Liver (tissue), 9 donors: ENCODE measurements around the gene TEX261. TPM values are rescaled to one million over a fixed set of nuclear protein-coding genes. Genes with fewer than 3 reads are reported as not detected.

Experiments
- DNase-seq: peaks from one replicate; pipeline ENCODE4 v3.0.0-alpha.2; 2017; ENCODE audit warnings: low spot score
- H3K27ac ChIP-seq, 2 donors: one replicate each; pipeline ENCODE4 v1.7.0; 2013; ENCODE audit warnings: inconsistent platforms in 2 of 2, low read length in 2 of 2, control low read depth in 1 of 2, low read depth in 1 of 2, mild to moderate bottlenecking in 1 of 2
- H3K27me3 ChIP-seq, 4 donors: one replicate each; pipeline versions ENCODE4 v1.6.1 to v1.7.0; 2013; ENCODE audit warnings: low read length in 3 of 4, inconsistent platforms in 1 of 4, mild to moderate bottlenecking in 1 of 4, moderate library complexity in 1 of 4; ENCODE audit not compliant: control insufficient read depth in 4 of 4, insufficient read depth in 4 of 4
- H3K36me3 ChIP-seq, 4 donors: one replicate each; pipeline versions ENCODE4 v1.6.1 to v1.7.0; 2013; ENCODE audit warnings: low read length in 3 of 4, mild to moderate bottlenecking in 3 of 4, low read depth in 1 of 4, moderate library complexity in 1 of 4; ENCODE audit not compliant: control insufficient read depth in 4 of 4, insufficient read depth in 3 of 4
- H3K4me1 ChIP-seq, 4 donors: one replicate each; pipeline versions ENCODE4 v1.6.1 to v1.7.0; 2013; ENCODE audit warnings: low read length in 3 of 4, mild to moderate bottlenecking in 3 of 4, moderate library complexity in 1 of 4; ENCODE audit not compliant: control insufficient read depth in 4 of 4, insufficient read depth in 4 of 4
- H3K4me3 ChIP-seq, 3 donors: one replicate each; pipeline versions ENCODE4 v1.6.1 to v1.7.0; 2013; ENCODE audit warnings: low read length in 3 of 3, control low read depth in 1 of 3, low read depth in 1 of 3, mild to moderate bottlenecking in 1 of 3
- H3K9ac ChIP-seq, 2 donors: one replicate each; pipeline ENCODE4 v1.7.0; 2013; ENCODE audit warnings: low read length in 2 of 2, mild to moderate bottlenecking in 2 of 2, moderate library complexity in 2 of 2, control low read depth in 1 of 2, low read depth in 1 of 2
- H3K9me3 ChIP-seq, 4 donors: one replicate each; pipeline versions ENCODE4 v1.6.1 to v1.7.0; 2013; ENCODE audit warnings: low read length in 3 of 4; ENCODE audit not compliant: control insufficient read depth in 4 of 4
- CTCF ChIP-seq: fragments of 150-350 bp; IDR thresholded peaks from 2 replicates; pipeline ENCODE4 v1.5.1; 2017; ENCODE audit warnings: improper control_type of control experiment, low read depth, low read length; ENCODE audit not compliant: missing input control
- EGR1 ChIP-seq, 2 donors: IDR thresholded peaks; 2 replicates each; pipeline ENCODE4 v1.6.1; 2016 to 2018; ENCODE audit warnings: antibody characterized with exemption in 2 of 2, low read depth in 2 of 2
- FOXA1 ChIP-seq: IDR thresholded peaks from 2 replicates; pipeline ENCODE4 v1.6.1; 2016; ENCODE audit warnings: antibody characterized with exemption
- FOXA2 ChIP-seq: IDR thresholded peaks from 2 replicates; pipeline ENCODE4 v1.6.1; 2016; ENCODE audit warnings: antibody characterized with exemption
- GABPA ChIP-seq, 2 donors: IDR thresholded peaks in 1 of 2; conservative IDR thresholded peaks in 1 of 2; 2 replicates each; pipeline ENCODE4 v1.6.1; 2016; ENCODE audit warnings: antibody characterized with exemption in 2 of 2, mild to moderate bottlenecking in 1 of 2, moderate library complexity in 1 of 2
- HNF4A ChIP-seq, 2 donors: conservative IDR thresholded peaks; 2 replicates each; pipeline ENCODE4 v1.6.1; 2016; ENCODE audit warnings: antibody characterized with exemption in 2 of 2, mild to moderate bottlenecking in 2 of 2
- HNF4G ChIP-seq: IDR thresholded peaks from 2 replicates; pipeline ENCODE4 v1.6.1; 2016; ENCODE audit warnings: antibody characterized with exemption
- JUND ChIP-seq, 2 donors: IDR thresholded peaks; 2 replicates each; pipeline ENCODE4 v1.6.1; 2016; ENCODE audit warnings: antibody characterized with exemption in 2 of 2
- MAX ChIP-seq: IDR thresholded peaks from 2 replicates; pipeline ENCODE4 v1.6.1; 2016; ENCODE audit warnings: antibody characterized with exemption
- NR2F2 ChIP-seq: IDR thresholded peaks from 2 replicates; pipeline ENCODE4 v1.6.1; 2016; ENCODE audit warnings: antibody characterized with exemption
- RAD21 ChIP-seq, 2 donors: IDR thresholded peaks; 2 replicates each; pipeline ENCODE4 v1.6.1; 2016; ENCODE audit warnings: antibody characterized with exemption in 2 of 2, mild to moderate bottlenecking in 2 of 2
- REST ChIP-seq: IDR thresholded peaks from 2 replicates; pipeline ENCODE4 v1.6.1; 2016; ENCODE audit warnings: antibody characterized with exemption, mild to moderate bottlenecking
- RXRA ChIP-seq, 2 donors: IDR thresholded peaks; 2 replicates each; pipeline ENCODE4 v1.6.1; 2017 to 2018; ENCODE audit warnings: antibody characterized with exemption in 2 of 2, mild to moderate bottlenecking in 1 of 2
- SP1 ChIP-seq: IDR thresholded peaks from 2 replicates; pipeline ENCODE4 v1.6.1; 2018; ENCODE audit warnings: antibody characterized with exemption, mild to moderate bottlenecking
- TAF1 ChIP-seq: conservative IDR thresholded peaks from 2 replicates; pipeline ENCODE4 v1.6.1; 2016; ENCODE audit warnings: antibody characterized with exemption, mild to moderate bottlenecking
- YY1 ChIP-seq: IDR thresholded peaks from 2 replicates; pipeline ENCODE4 v1.6.1; 2016; ENCODE audit warnings: antibody characterized with exemption, mild to moderate bottlenecking
- ZBTB33 ChIP-seq: IDR thresholded peaks from 2 replicates; pipeline ENCODE4 v1.6.1; 2016; ENCODE audit warnings: antibody characterized with exemption
- WGBS: extraction: QIAGEN DNeasy Blood & Tissue Kit; methylation state at CpG from one replicate; pipeline ENCODE4 v1.1.7; 2013; 5-methylcytosine and 5-hydroxymethylcytosine counted together
- polyA plus RNA-seq, 2 donors: library from polyadenylated mRNA; stranded (reverse) in 1 of 2; unstranded in 1 of 2; fragments of 200-250 nt in 1 of 2; fragments of >200 nt in 1 of 2; fragmentation: Nextera tagmentation in 1 of 2; extraction: Ambion mirVana in 1 of 2; gene quantifications; one replicate each; pipeline versions ENCODE4 v1.2.1 to v1.2.3, GENCODE V29; 2013 to 2015
- total RNA-seq, 2 donors: library from RNA; depleted of rRNA; stranded (reverse); fragments of >200 nt; gene quantifications; one replicate each; pipeline ENCODE4 v1.2.3, GENCODE V29; 2014
- donor health status: healthy.
- donor health status: healthy.
- donor health status: healthy.
- donor health status: healthy.
- donor health status: healthy.

Gene TEX261
- total and polyA plus RNA-seq, 4 donors, result 14.2 to 54.8 (median 24.4) TPM

- DNase-seq, result no peak
- no peaks in the 10 kb centered on the region for H3K36me3 ChIP-seq
- no peak overlapping the region for H3K4me3 ChIP-seq
- peaks cover 0 to 8% (median under 1%) of the 10 kb centered on the region in 4 donors for H3K4me1 ChIP-seq
- H3K9ac ChIP-seq, result no peak overlapping the region
- TF ChIP-seq HNF4A (conservative IDR thresholded peaks at IDR 0.05) (no peak), RAD21 (IDR thresholded peaks at IDR 0.05) (no peak), HNF4G (no peak)
- H3K27ac ChIP-seq, result no peak overlapping the region
- 50% methylated on average over 4 of the region's 4 CpGs for WGBS
- H3K9me3 ChIP-seq, result no peaks in the 10 kb centered on the region
- H3K27me3 ChIP-seq, result peaks cover 3 to 11% (median 7%) of the 10 kb centered on the region in 4 donors
These were observed 30.5 kb downstream of the TEX261 start for GRCh38 chr2:70964133-70964532.

- Histone ChIP-seq H3K27ac (no peak overlapping the region), H3K4me1 (peaks cover 0 to 8% (median under 1%) of the 10 kb centered on the region in 4 donors), H3K9me3 (no peaks in the 10 kb centered on the region), H3K9ac (no peak overlapping the region), H3K36me3 (no peaks in the 10 kb centered on the region), H3K27me3 (peaks cover 3 to 11% (median 7%) of the 10 kb centered on the region in 4 donors), H3K4me3 (no peak overlapping the region)
- 71% methylated on average over 18 of the region's 18 CpGs for WGBS
- TF ChIP-seq HNF4A (conservative IDR thresholded peaks at IDR 0.05) (no peak), YY1 (no peak), FOXA2 (no peak), SP1 (no peak), ZBTB33 (no peak), MAX (no peak), HNF4G (no peak), NR2F2 (no peak), RXRA (IDR thresholded peaks at IDR 0.05) (no peak), EGR1 (IDR thresholded peaks at IDR 0.05; ENCODE audit: low read depth in 2 of 2) (no peak), JUND (IDR thresholded peaks at IDR 0.05) (no peak), RAD21 (IDR thresholded peaks at IDR 0.05) (no peak), GABPA (IDR thresholded peaks at IDR 0.05 in 1 of 2, conservative IDR thresholded peaks at IDR 0.05 in 1 of 2) (no peak), FOXA1 (no peak), CTCF (no peak), TAF1 (no peak), REST (no peak)
- DNase-seq, result no peak
These were observed 31.5 kb downstream of the TEX261 start for GRCh38 chr2:70962885-70963878.
